ENCODE measurements around the gene ADGRG1. TPM values are rescaled to one million over a fixed set of nuclear protein-coding genes. Genes with fewer than 3 reads are reported as not detected.
A peak's percentile ranks its signal among the peaks of the same experiment; 100 is the strongest.

The ADGRG1 gene
- total RNA-seq, 4 donors from 2014 or later, result 6.5 to 87.0 (median 7.8) TPM

- Histone ChIP-seq H3K27ac (no peak overlapping the region), H3K27me3 (no peaks in the 10 kb centered on the region), H3K4me1 (no peaks in the 10 kb centered on the region), H3K4me3 (no peak overlapping the region), H3K9me3 (no peaks in the 10 kb centered on the region), H3K36me3 (no peaks in the 10 kb centered on the region)
- intact Hi-C loops (cut with DNase I; ENCODE audit: low total_unique reads), result no loop called here
- no peak for TF ChIP-seq CTCF (IDR thresholded peaks at IDR 0.05)
- TF ChIP-seq POLR2A (IDR thresholded peaks at IDR 0.05), result no peak
- DNase-seq, result no peak
These were observed 71.5 kb downstream of the ADGRG1 start for GRCh38 chr16:57699899-57700298.

- no peaks in the 10 kb centered on the region for H3K36me3 ChIP-seq
- intact Hi-C loops (cut with DNase I; ENCODE audit: low total_unique reads), result no loop called here
- no peak for DNase-seq
- no peak overlapping the region for H3K4me3 ChIP-seq
- H3K4me1 ChIP-seq, result no peaks in the 10 kb centered on the region
- TF ChIP-seq CTCF (IDR thresholded peaks at IDR 0.05) (no peak), POLR2A (IDR thresholded peaks at IDR 0.05) (no peak)
- H3K27ac ChIP-seq, result peak overlapping the region in 1 of 2 donors; percentile 6
- no peaks in the 10 kb centered on the region for H3K27me3 ChIP-seq
- no peaks in the 10 kb centered on the region for H3K9me3 ChIP-seq
These were observed 72.5 kb downstream of the ADGRG1 start for GRCh38 chr16:57700781-57701551.

- peak overlapping the region in 1 of 2 donors; percentile 6 for H3K27ac ChIP-seq
- H3K27me3 ChIP-seq, result no peaks in the 10 kb centered on the region
- no peaks in the 10 kb centered on the region for H3K9me3 ChIP-seq
- H3K36me3 ChIP-seq, result no peaks in the 10 kb centered on the region
- DNase-seq, result peak in 1 of 2 donors; percentile 33
- H3K4me3 ChIP-seq, result no peak overlapping the region
- intact Hi-C loops (cut with DNase I; ENCODE audit: low total_unique reads), result no loop called here
- H3K4me1 ChIP-seq, result no peaks in the 10 kb centered on the region
- no peak for TF ChIP-seq CTCF (IDR thresholded peaks at IDR 0.05)
- TF ChIP-seq POLR2A (IDR thresholded peaks at IDR 0.05), result no peak
These were observed 73.4 kb downstream of the ADGRG1 start for GRCh38 chr16:57701759-57702371.

- no peak for TF ChIP-seq POLR2A (IDR thresholded peaks at IDR 0.05)
- no peak for TF ChIP-seq CTCF (IDR thresholded peaks at IDR 0.05)
- no peak overlapping the region for H3K27ac ChIP-seq
- intact Hi-C loops (cut with DNase I; ENCODE audit: low total_unique reads), result no loop called here
- no peak for DNase-seq
- H3K27me3 ChIP-seq, result no peaks in the 10 kb centered on the region
- no peak overlapping the region for H3K4me3 ChIP-seq
- no peaks in the 10 kb centered on the region for H3K9me3 ChIP-seq
- no peaks in the 10 kb centered on the region for H3K4me1 ChIP-seq
- H3K36me3 ChIP-seq, result no peaks in the 10 kb centered on the region
These were observed 75.1 kb downstream of the ADGRG1 start for GRCh38 chr16:57703416-57704010.

Measured in uterus (tissue), 4 donors.